ENCODE measurements around the gene TRIP4.

DNA sequence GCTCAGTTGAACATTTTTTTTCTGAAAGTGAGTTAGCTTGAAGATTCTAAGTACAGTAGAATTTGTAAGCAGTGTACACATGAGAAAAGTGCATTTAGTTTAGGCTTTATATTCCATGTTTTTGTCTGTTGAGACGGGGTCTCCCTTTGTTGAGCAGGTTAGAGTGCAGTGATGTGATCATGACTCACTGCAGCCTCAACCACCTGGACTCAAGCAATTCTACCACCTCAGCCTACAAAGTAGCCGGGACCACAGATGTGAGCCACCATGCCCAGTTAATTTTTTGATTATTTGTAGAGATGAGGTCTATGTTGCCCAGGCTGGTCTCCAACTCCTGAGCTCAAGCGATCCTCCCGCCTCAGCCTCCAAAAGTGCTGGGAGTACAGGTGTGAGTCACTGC lies 26.4 kb upstream of the TRIP4 start:
- TF ChIP-seq CTCF (IDR thresholded peaks at IDR 0.05) = no peak
- no peak for TF ChIP-seq POLR2A (IDR thresholded peaks at IDR 0.05; ENCODE audit: low read depth)
- no peak for TF ChIP-seq POLR2AphosphoS5 (IDR thresholded peaks at IDR 0.05)
- no peak for TF ChIP-seq EP300 (IDR thresholded peaks at IDR 0.05)

Measured in esophagus muscularis mucosa (tissue), 4 donors.